Endothelial cell of umbilical vein (primary cell): Measurements from ENCODE around the gene GJE1. TPM values are rescaled to one million over a fixed set of nuclear protein-coding genes. Genes with fewer than 3 reads are reported as not detected.

Experiments used
- BruUV-seq: library from RNA; stranded (reverse); fragments of 400-500 nt; replicated peaks from 2 replicates; lab custom pipeline; 2021; lab: Mats Ljungman, UMichigan
- CTCF ChIA-PET: fragments of 300-600, 350-600 bp; sonication (Branson Sonifier 250); formaldehyde crosslinking; loops from one replicate; lab custom pipeline; 2021; ENCODE audit warnings: antibody characterized with exemption, inconsistent platforms; lab: Charles Lee
- POLR2A ChIA-PET: fragments of 300-600, 350-600 bp; sonication (Branson Sonifier 250); formaldehyde crosslinking; loops from one replicate; lab custom pipeline; 2021; ENCODE audit warnings: antibody characterized with exemption, inconsistent platforms; lab: Charles Lee
- DNase-seq: peaks from one replicate; pipeline ENCODE4 v3.0.0-alpha.2; 2011; ENCODE audit warnings: low read depth, low spot score
- FAIRE-seq: peaks from 2 replicates; lab custom pipeline; 2011; peaks lifted over from hg19 to GRCh38; lab: Jason Lieb, UNC
- H2AFZ ChIP-seq: 2 replicates; pipeline ENCODE4 v1.6.0; 2012; ENCODE audit warnings: low read depth, low read length, control low read depth, inconsistent platforms
- H3K27ac ChIP-seq: 2 replicates; pipeline ENCODE4 v1.5.1; 2011; ENCODE audit warnings: low read depth, mild to moderate bottlenecking, control low read depth, low read length, moderate library complexity; ENCODE audit not compliant: insufficient read depth
- H3K27me3 ChIP-seq, 2 experiments: 2 replicates each; pipeline versions ENCODE4 v1.6.0 to v1.6.1; 2011; ENCODE audit warnings: low read length in 2 of 2, mixed read lengths in 1 of 2; ENCODE audit not compliant: control insufficient read depth in 2 of 2, insufficient read depth in 2 of 2
- H3K36me3 ChIP-seq, 2 experiments: 2 replicates in 1 of 2; 3 replicates in 1 of 2; pipeline ENCODE4 v1.5.1; 2011; ENCODE audit warnings: low read length in 2 of 2, mild to moderate bottlenecking in 1 of 2, moderate library complexity in 1 of 2; ENCODE audit not compliant: control insufficient read depth in 2 of 2, insufficient read depth in 2 of 2; ENCODE audit errors: extremely low read depth in 1 of 2
- H3K4me1 ChIP-seq: 3 replicates; pipeline ENCODE4 v1.5.1; 2011; ENCODE audit warnings: mild to moderate bottlenecking, low read length; ENCODE audit not compliant: control insufficient read depth, insufficient read depth; ENCODE audit errors: extremely low read depth
- H3K4me2 ChIP-seq: 2 replicates; pipeline ENCODE4 v1.6.1; 2011; ENCODE audit warnings: low read length, control low read depth, mixed read lengths; ENCODE audit not compliant: insufficient read depth
- H3K4me3 ChIP-seq, 3 experiments: fragments of 200-600 bp in 1 of 3; sonication (generic), shearing (Covaris generic) in 1 of 3; replicated peaks in 1 of 3; 2 replicates each; pipeline ENCODE4 v1.5.1; 2011 to 2016; ENCODE audit warnings: control low read depth in 3 of 3, low read length in 3 of 3, mild to moderate bottlenecking in 2 of 3, inconsistent platforms in 1 of 3, low read depth in 1 of 3, moderate library complexity in 1 of 3; ENCODE audit not compliant: insufficient read depth in 1 of 3
- H3K79me2 ChIP-seq: 2 replicates; pipeline ENCODE4 v1.6.0; 2012; ENCODE audit warnings: low read length, inconsistent platforms; ENCODE audit not compliant: control insufficient read depth, insufficient read depth
- H3K9ac ChIP-seq: replicated peaks from 2 replicates; pipeline ENCODE3; 2011; ENCODE audit warnings: low read length, control low read depth; ENCODE audit not compliant: insufficient read depth; ENCODE audit errors: extremely low read depth
- H3K9me1 ChIP-seq: replicated peaks from 3 replicates; pipeline ENCODE4 v1.6.0; 2011; ENCODE audit warnings: mild to moderate bottlenecking, low read length; ENCODE audit not compliant: control insufficient read depth, insufficient read depth; ENCODE audit errors: extremely low read depth
- H3K9me3 ChIP-seq: replicated peaks from 2 replicates; pipeline ENCODE4 v1.5.1; 2012; ENCODE audit warnings: low read length, inconsistent platforms; ENCODE audit not compliant: control insufficient read depth, insufficient read depth
- H4K20me1 ChIP-seq: replicated peaks from 2 replicates; pipeline ENCODE3; 2011; ENCODE audit warnings: mild to moderate bottlenecking, low read length; ENCODE audit not compliant: control insufficient read depth, insufficient read depth; ENCODE audit errors: extremely low read depth
- CTCF ChIP-seq, 2 donors: IDR thresholded peaks; 1 replicate in 1 of 2; 2 replicates in 1 of 2; pipeline ENCODE4 v1.5.1; 2011; ENCODE audit warnings: low read length in 2 of 2, mild to moderate bottlenecking in 2 of 2, moderate library complexity in 2 of 2, control low read depth in 1 of 2, inconsistent platforms in 1 of 2, low read depth in 1 of 2; ENCODE audit not compliant: insufficient read depth in 1 of 2; ENCODE audit errors: extremely low read depth in 1 of 2
- EZH2 ChIP-seq: IDR thresholded peaks from 2 replicates; pipeline ENCODE4 v1.6.1; 2012; ENCODE audit warnings: borderline replicate concordance, low read depth, mild to moderate bottlenecking, moderate library complexity, low read length, inconsistent platforms; ENCODE audit not compliant: severe bottlenecking
- FOS ChIP-seq: IDR thresholded peaks from 2 replicates; pipeline ENCODE4 v1.6.1; 2011; ENCODE audit warnings: mild to moderate bottlenecking, low read length, moderate library complexity, borderline replicate concordance; ENCODE audit not compliant: insufficient read depth
- GATA2 ChIP-seq: IDR thresholded peaks from 2 replicates; pipeline ENCODE4 v1.7.0; 2011; ENCODE audit warnings: low read depth, mild to moderate bottlenecking, moderate library complexity, mixed read lengths, low read length; ENCODE audit not compliant: insufficient read length, insufficient read depth
- JUN ChIP-seq: IDR thresholded peaks from 2 replicates; pipeline ENCODE4 v1.6.1; 2011; ENCODE audit warnings: borderline replicate concordance, low read depth; ENCODE audit not compliant: insufficient read length, insufficient read depth
- MAX ChIP-seq: IDR thresholded peaks from 2 replicates; pipeline ENCODE4 v1.6.1; 2011; ENCODE audit not compliant: insufficient read depth, insufficient read length
- MYC ChIP-seq: IDR thresholded peaks from one replicate; pipeline ENCODE4 v1.6.1; 2011; ENCODE audit warnings: mild to moderate bottlenecking, low read depth, low read length
- POLR2A ChIP-seq: IDR thresholded peaks from 2 replicates; pipeline ENCODE4 v1.6.1; 2012; ENCODE audit warnings: low read depth, mild to moderate bottlenecking, control low read depth, low read length
- POLR2AphosphoS5 ChIP-seq: IDR thresholded peaks from 2 replicates; pipeline ENCODE4 v1.6.1; 2012; ENCODE audit warnings: low read depth, mild to moderate bottlenecking, control low read depth, low read length, moderate library complexity; ENCODE audit not compliant: insufficient read depth
- dilution Hi-C: fragments of 300-500 bp; cut with MboI; formaldehyde crosslinking; loops from one replicate; pipeline ENCODE4 v1.15.0; 2019; ENCODE audit warnings: low sequenced_read_pairs; ENCODE audit not compliant: extremely low pct_ligation_motif_present
- intact Hi-C: fragments of 100-400 bp; cut with micrococcal nuclease; formaldehyde crosslinking; loops from one replicate; pipeline ENCODE4 v1.10.0; 2022
- polyA plus RNA-seq, 4 experiments: library from polyadenylated mRNA; depleted of rRNA in 3 of 4; stranded (reverse) in 3 of 4; unstranded in 1 of 4; fragments of >200 nt; gene quantifications; 2 replicates each; pipeline versions ENCODE4 v1.2.1 to v1.2.3, GENCODE V29; 2011 to 2012; ENCODE audit warnings: missing spikeins in 1 of 4
- total RNA-seq: library from RNA; stranded (reverse); gene quantifications from 2 replicates; pipeline ENCODE4 v1.2.3, GENCODE V29; 2021

GJE1 gene
- total and polyA plus RNA-seq, 2 donors (not counting 3 experiments of a cell fraction or from before 2014, with no cell fraction given): not detected

GRCh38 chr6:142172758-142173157 lies 40.0 kb downstream of the GJE1 start:
- Histone ChIP-seq H3K4me1 (no peaks in the 10 kb centered on the region), H3K9me3 (no peaks in the 10 kb centered on the region), H3K4me3 (no peak overlapping the region), H4K20me1 (peaks cover 2% of the 10 kb centered on the region), H3K27ac (no peak overlapping the region), H3K4me2 (no peak overlapping the region), H2AFZ (no peak overlapping the region), H3K36me3 (peaks cover 3 to 6% of the 10 kb centered on the region in 2 experiments), H3K9ac (no peak overlapping the region), H3K9me1 (peaks cover 3% of the 10 kb centered on the region), H3K27me3 (no peaks in the 10 kb centered on the region), H3K79me2 (peaks cover 3% of the 10 kb centered on the region)
- CTCF ChIA-PET: no interaction called here
- FAIRE-seq (no peak), DNase-seq (no peak)
- dilution Hi-C loops (no loop called here), intact Hi-C loops (no loop called here)
- no peak for TF ChIP-seq FOS
- no peak for TF ChIP-seq MYC
- no peak for TF ChIP-seq CTCF (IDR thresholded peaks at IDR 0.05; ENCODE audit: extremely low read depth in 1 of 2, insufficient read depth in 1 of 2, low read depth in 1 of 2, low read length in 2 of 2)
- no peak for TF ChIP-seq GATA2
- no peak for TF ChIP-seq POLR2A
- no peak for TF ChIP-seq POLR2AphosphoS5
- TF ChIP-seq EZH2: no peak
- no peak for TF ChIP-seq JUN
- TF ChIP-seq MAX: no peak
- POLR2A ChIA-PET: no interaction called here
- no TSS peak for BruUV-seq
